WTC11 (cell line): ENCODE results near the gene HNRNPUL1. TPM values are rescaled to one million over a fixed set of nuclear protein-coding genes. Genes with fewer than 3 reads are reported as not detected.

Experiments used
- ATAC-seq: fragments of 200-7000 bp; cut with Tn5 transposase; 2 replicates; pipeline ENCODE4 v1.10.0; 2021; ENCODE audit warnings: mild to moderate bottlenecking, moderate library complexity
- CTCF ChIA-PET: fragments of 300-600 bp; sonication (Branson Sonifier 250); formaldehyde crosslinking; loops from one replicate; lab custom pipeline; 2021; ENCODE audit warnings: antibody characterized with exemption; lab: Charles Lee
- POLR2A ChIA-PET: fragments of 350-600 bp; sonication (Branson Sonifier 250); formaldehyde crosslinking; loops from one replicate; lab custom pipeline; 2021; ENCODE audit warnings: antibody characterized with exemption; lab: Charles Lee
- DNase-seq: peaks from one replicate; pipeline ENCODE4 v3.0.0; 2021; ENCODE audit warnings: low spot score
- H3K27ac Mint-ChIP-seq: 2 replicates; pipeline ENCODE4 v1.8.0; 2021; ENCODE audit warnings: mixed read lengths
- H3K27me3 Mint-ChIP-seq: 2 replicates; pipeline ENCODE4 v1.8.0; 2021; ENCODE audit warnings: low read depth, mild to moderate bottlenecking, moderate library complexity, mixed read lengths
- H3K36me3 Mint-ChIP-seq: 2 replicates; pipeline ENCODE4 v1.8.0; 2021; ENCODE audit warnings: mixed read lengths
- H3K4me1 Mint-ChIP-seq: 2 replicates; pipeline ENCODE4 v1.8.0; 2022; ENCODE audit warnings: mixed read lengths
- H3K4me3 Mint-ChIP-seq: 2 replicates; pipeline ENCODE4 v1.8.0; 2021; ENCODE audit warnings: mild to moderate bottlenecking, moderate library complexity, mixed read lengths
- H3K9me3 Mint-ChIP-seq: 2 replicates; pipeline ENCODE4 v1.8.0; 2021; ENCODE audit warnings: mixed read lengths
- AR ChIP-seq: fragments of 250-450 bp; sonication (Bioruptor Pico); IDR thresholded peaks from 2 replicates; pipeline ENCODE4 v1.9.0; 2021; ENCODE audit warnings: mild to moderate bottlenecking
- ATF1 ChIP-seq: sonication (generic); formaldehyde crosslinking; IDR thresholded peaks from 2 replicates; pipeline ENCODE4 v1.8.1; 2023; ENCODE audit warnings: mild to moderate bottlenecking, moderate library complexity, missing genetic modification reagents
- ATF2 ChIP-seq: sonication (generic); formaldehyde crosslinking; IDR thresholded peaks from 2 replicates; pipeline ENCODE4 v1.8.1; 2022; ENCODE audit warnings: low read depth, missing genetic modification reagents, borderline replicate concordance
- CDX4 ChIP-seq: fragments of 250-450 bp; sonication (Bioruptor Pico); IDR thresholded peaks from 2 replicates; pipeline ENCODE4 v1.9.0; 2021; ENCODE audit warnings: moderate library complexity, mild to moderate bottlenecking, inconsistent platforms, borderline replicate concordance
- CREB1 ChIP-seq: sonication (generic); formaldehyde crosslinking; IDR thresholded peaks from 2 replicates; pipeline ENCODE4 v1.8.0; 2023; ENCODE audit warnings: mild to moderate bottlenecking, missing genetic modification reagents
- E2F5 ChIP-seq: sonication (generic); formaldehyde crosslinking; IDR thresholded peaks from 2 replicates; pipeline ENCODE4 v1.8.1; 2022; ENCODE audit warnings: mild to moderate bottlenecking, moderate library complexity, missing genetic modification reagents
- GABPB1 ChIP-seq: sonication (generic); formaldehyde crosslinking; IDR thresholded peaks from 2 replicates; pipeline ENCODE4 v1.8.1; 2023; ENCODE audit warnings: mild to moderate bottlenecking, missing genetic modification reagents
- HMGA2 ChIP-seq: fragments of 250-450 bp; sonication (Bioruptor Pico); IDR thresholded peaks from 2 replicates; pipeline ENCODE4 v1.4.0; 2021; ENCODE audit warnings: mild to moderate bottlenecking, moderate library complexity
- HMGXB4 ChIP-seq: sonication (generic); formaldehyde crosslinking; IDR thresholded peaks from 2 replicates; pipeline ENCODE4 v1.8.1; 2023; ENCODE audit warnings: mild to moderate bottlenecking, moderate library complexity, missing genetic modification reagents
- MYBL2 ChIP-seq: sonication (generic); formaldehyde crosslinking; IDR thresholded peaks from 2 replicates; pipeline ENCODE4 v1.8.1; 2023; ENCODE audit warnings: mild to moderate bottlenecking, moderate library complexity, missing genetic modification reagents
- NFE2L1 ChIP-seq: sonication (generic); formaldehyde crosslinking; IDR thresholded peaks from 2 replicates; pipeline ENCODE4 v1.8.1; 2023; ENCODE audit warnings: missing genetic modification reagents
- NR2C2 ChIP-seq: sonication (generic); formaldehyde crosslinking; IDR thresholded peaks from 2 replicates; pipeline ENCODE4 v1.8.0; 2022; ENCODE audit warnings: mild to moderate bottlenecking, missing genetic modification reagents
- PRRX2 ChIP-seq: fragments of 250-450 bp; sonication (Bioruptor Pico); IDR thresholded peaks from 2 replicates; pipeline ENCODE4 v1.8.0; 2021; ENCODE audit warnings: mild to moderate bottlenecking
- SMAD4 ChIP-seq: sonication (generic); formaldehyde crosslinking; IDR thresholded peaks from 2 replicates; pipeline ENCODE4 v1.8.0; 2022; ENCODE audit warnings: mild to moderate bottlenecking, missing genetic modification reagents
- STAT6 ChIP-seq: sonication (generic); formaldehyde crosslinking; conservative IDR thresholded peaks from 2 replicates; pipeline ENCODE4 v1.8.1; 2023; ENCODE audit warnings: mild to moderate bottlenecking, low read depth, missing genetic modification reagents, moderate library complexity
- TEAD1 ChIP-seq: sonication (generic); formaldehyde crosslinking; IDR thresholded peaks from 2 replicates; pipeline ENCODE4 v1.8.0; 2022; ENCODE audit warnings: mild to moderate bottlenecking, missing genetic modification reagents
- USF2 ChIP-seq: sonication (generic); formaldehyde crosslinking; IDR thresholded peaks from 2 replicates; pipeline ENCODE4 v1.8.1; 2023; ENCODE audit warnings: mild to moderate bottlenecking, missing genetic modification reagents, moderate library complexity
- ZNF232 ChIP-seq: sonication (generic); formaldehyde crosslinking; IDR thresholded peaks from 2 replicates; pipeline ENCODE4 v1.8.0; 2022; ENCODE audit warnings: mild to moderate bottlenecking, missing genetic modification reagents
- ZNF263 ChIP-seq: sonication (generic); formaldehyde crosslinking; IDR thresholded peaks from 2 replicates; pipeline ENCODE4 v1.8.1; 2022; ENCODE audit warnings: low read depth, mild to moderate bottlenecking, moderate library complexity, missing genetic modification reagents
- ZNF423 ChIP-seq: fragments of 250-450 bp; sonication (Bioruptor Pico); IDR thresholded peaks from 2 replicates; pipeline ENCODE4 v2.1.2; 2022; ENCODE audit warnings: mild to moderate bottlenecking, moderate library complexity
- ZNF425 ChIP-seq: fragments of 250-450 bp; sonication (Bioruptor Pico); conservative IDR thresholded peaks from 2 replicates; pipeline ENCODE4 v1.9.0; 2021; ENCODE audit warnings: mild to moderate bottlenecking
- ZNF671 ChIP-seq: fragments of 250-450 bp; sonication (Bioruptor Pico); IDR thresholded peaks from 2 replicates; pipeline ENCODE4 v1.8.0; 2021; ENCODE audit warnings: mild to moderate bottlenecking
- total RNA-seq: library from RNA; stranded (reverse); gene quantifications from 3 replicates; pipeline ENCODE4 v1.2.3, GENCODE V29; 2021

The HNRNPUL1 gene
- total RNA-seq, 1 experiment from 2014 or later: 282 TPM

GRCh38 chr19:41232686-41233085 lies 31.5 kb upstream of the HNRNPUL1 start (continued):
- TF ChIP-seq ATF2: no peak
- TF ChIP-seq SMAD4 (CRISPR knock-in tag): no peak
- TF ChIP-seq NR2C2 (CRISPR knock-in tag): no peak
- no peak for TF ChIP-seq MYBL2 (CRISPR knock-in tag)
- TF ChIP-seq USF2 (CRISPR knock-in tag): no peak
- TF ChIP-seq TEAD1 (CRISPR knock-in tag): no peak
- no peak for TF ChIP-seq ZNF232
- no peak for TF ChIP-seq HMGXB4 (CRISPR knock-in tag)
- TF ChIP-seq ZNF425 (CRISPR knock-in tag): no peak

GRCh38 chr19:41233748-41234240 lies 30.4 kb upstream of the HNRNPUL1 start:
- ATAC-seq (no peak), DNase-seq (no peak)
- H3K36me3 Mint-ChIP-seq: no peaks in the 10 kb centered on the region; the same call in 1 of the 2 replicates
- H3K4me3 Mint-ChIP-seq: no peak overlapping the region
- H3K27ac Mint-ChIP-seq: no peak overlapping the region
- H3K27me3 Mint-ChIP-seq: no peaks in the 10 kb centered on the region
- no peaks in the 10 kb centered on the region for H3K9me3 Mint-ChIP-seq
- no peaks in the 10 kb centered on the region for H3K4me1 Mint-ChIP-seq
- CTCF ChIA-PET: interaction anchor here (0.5 to 1.2 kb wide), 2 partner anchors 29 to 87 kb away, joined by 5 to 9 read pairs; no protein-coding TSS in a partner anchor
- POLR2A ChIA-PET: interaction anchor here (0.7 to 0.8 kb wide), 2 partner anchors 22 to 25 kb away, joined by 3 read pairs; no protein-coding TSS in a partner anchor
- no peak for TF ChIP-seq ZNF671 (CRISPR knock-in tag)
- TF ChIP-seq CDX4 (CRISPR knock-in tag): no peak
- TF ChIP-seq HMGA2 (CRISPR knock-in tag): no peak
- TF ChIP-seq ZNF423 (CRISPR knock-in tag): no peak
- no peak for TF ChIP-seq ATF2
- TF ChIP-seq STAT6 (CRISPR knock-in tag): no peak
- TF ChIP-seq PRRX2 (CRISPR knock-in tag): no peak
- no peak for TF ChIP-seq ATF1 (CRISPR knock-in tag)
- no peak for TF ChIP-seq E2F5
- TF ChIP-seq NFE2L1 (CRISPR knock-in tag): no peak
- no peak for TF ChIP-seq ZNF263 (CRISPR knock-in tag)
- no peak for TF ChIP-seq AR (CRISPR knock-in tag)
- no peak for TF ChIP-seq GABPB1 (CRISPR knock-in tag)
- no peak for TF ChIP-seq CREB1 (CRISPR knock-in tag)
